HEK293 (cell line): ENCODE results near the gene DDX49.

Source experiments
- KLF1 ChIP-seq: fragments of 450-650 bp; formaldehyde crosslinking; IDR thresholded peaks from 2 replicates; pipeline ENCODE4 v1.5.1; 2016; ENCODE audit warnings: missing biosample characterization, missing genetic modification characterization
- MYNN ChIP-seq: fragments of 450-650 bp; formaldehyde crosslinking; IDR thresholded peaks from 2 replicates; pipeline ENCODE4 v1.5.1; 2016; ENCODE audit warnings: missing biosample characterization, missing genetic modification characterization, borderline replicate concordance
- TCF7L2 ChIP-seq: IDR thresholded peaks from 2 replicates; pipeline ENCODE4 v1.6.1; 2011; ENCODE audit warnings: low read depth, mild to moderate bottlenecking, inconsistent platforms, low read length, moderate library complexity, borderline replicate concordance
- ZBTB21 ChIP-seq: fragments of 450-650 bp; formaldehyde crosslinking; IDR thresholded peaks from 2 replicates; pipeline ENCODE4 v1.5.1; 2017; ENCODE audit warnings: missing biosample characterization, missing genetic modification characterization
- ZBTB7A ChIP-seq: fragments of 450-650 bp; formaldehyde crosslinking; IDR thresholded peaks from 2 replicates; pipeline ENCODE4 v1.5.1; 2016; ENCODE audit warnings: low read depth, missing biosample characterization, missing genetic modification characterization
- ZFP37 ChIP-seq: fragments of 450-650 bp; formaldehyde crosslinking; IDR thresholded peaks from 2 replicates; pipeline ENCODE4 v1.5.1; 2016; ENCODE audit warnings: missing biosample characterization, missing genetic modification characterization
- ZNF2 ChIP-seq: fragments of 450-650 bp; formaldehyde crosslinking; IDR thresholded peaks from 2 replicates; pipeline ENCODE4 v1.5.1; 2016; ENCODE audit warnings: missing biosample characterization, missing genetic modification characterization
- ZNF274 ChIP-seq, 2 experiments: fragments of 200-500 bp in 1 of 2; fragments of 450-650 bp in 1 of 2; sonication (Bioruptor generic) in 1 of 2; formaldehyde crosslinking in 1 of 2; IDR thresholded peaks; 2 replicates each; pipeline versions ENCODE4 v1.5.1 to v1.6.1; 2014 to 2016; ENCODE audit warnings: borderline replicate concordance in 1 of 2, inconsistent platforms in 1 of 2, low read length in 1 of 2, missing biosample characterization in 1 of 2, missing genetic modification characterization in 1 of 2
- ZNF624 ChIP-seq: fragments of 450-650 bp; formaldehyde crosslinking; IDR thresholded peaks from 2 replicates; pipeline ENCODE4 v1.5.1; 2017; ENCODE audit warnings: missing biosample characterization, missing genetic modification characterization
- ZNF791 ChIP-seq: fragments of 450-650 bp; formaldehyde crosslinking; IDR thresholded peaks from 2 replicates; pipeline ENCODE4 v1.5.1; 2016; ENCODE audit warnings: missing biosample characterization, missing genetic modification characterization
- TF ChIP-seq, protein P1 (sequence below): fragments of 450-650 bp; formaldehyde crosslinking; IDR thresholded peaks from 2 replicates; pipeline ENCODE4 v1.5.1; 2016; ENCODE audit warnings: missing biosample characterization, missing genetic modification characterization
- TF ChIP-seq, protein P2 (sequence below): fragments of 450-650 bp; formaldehyde crosslinking; IDR thresholded peaks from 2 replicates; pipeline ENCODE4 v1.5.1; 2016; ENCODE audit warnings: missing biosample characterization, missing genetic modification characterization
- TF ChIP-seq, protein P3 (sequence below): fragments of 450-650 bp; formaldehyde crosslinking; IDR thresholded peaks from 2 replicates; pipeline ENCODE4 v1.5.1; 2016; ENCODE audit warnings: missing biosample characterization, missing genetic modification characterization

DNA sequence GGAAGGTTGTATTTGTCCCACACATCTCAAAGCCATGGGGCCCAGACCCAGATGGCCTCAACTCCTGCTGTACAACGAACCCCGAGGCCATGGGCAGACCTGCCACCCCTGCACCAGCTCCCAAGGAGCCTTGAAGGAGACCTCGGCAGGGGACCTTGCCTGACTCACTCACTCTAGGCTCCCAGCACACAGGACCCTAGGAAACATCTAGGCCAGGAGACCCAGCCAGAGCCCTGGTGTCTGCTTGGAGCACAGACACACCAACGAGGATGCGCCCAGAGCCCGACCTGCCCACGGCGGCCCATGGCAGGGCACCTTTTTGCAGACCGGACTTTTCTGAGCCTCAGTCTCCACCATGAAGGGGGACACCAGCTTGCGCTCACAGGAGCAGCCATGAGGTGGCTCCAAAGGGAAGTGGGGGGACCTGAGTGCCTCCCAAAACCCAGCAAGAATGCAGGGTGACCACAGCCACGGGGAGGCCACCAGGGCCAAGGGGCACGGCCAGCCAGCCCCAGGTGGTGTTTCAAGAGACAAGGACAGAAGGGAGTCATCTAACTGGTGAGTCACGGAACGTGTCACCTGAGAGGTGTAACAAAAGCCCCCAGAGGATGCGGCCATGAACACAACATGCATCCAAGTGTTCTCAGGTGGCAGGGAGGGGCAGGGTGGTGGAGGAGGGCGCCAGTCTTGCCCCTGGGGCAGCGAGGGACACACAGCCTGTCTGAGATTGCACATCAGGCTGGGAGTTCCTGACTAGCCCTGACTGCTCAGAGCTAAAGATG lies 18.6 kb upstream of the DDX49 start:
- TF ChIP-seq, protein P1, sequence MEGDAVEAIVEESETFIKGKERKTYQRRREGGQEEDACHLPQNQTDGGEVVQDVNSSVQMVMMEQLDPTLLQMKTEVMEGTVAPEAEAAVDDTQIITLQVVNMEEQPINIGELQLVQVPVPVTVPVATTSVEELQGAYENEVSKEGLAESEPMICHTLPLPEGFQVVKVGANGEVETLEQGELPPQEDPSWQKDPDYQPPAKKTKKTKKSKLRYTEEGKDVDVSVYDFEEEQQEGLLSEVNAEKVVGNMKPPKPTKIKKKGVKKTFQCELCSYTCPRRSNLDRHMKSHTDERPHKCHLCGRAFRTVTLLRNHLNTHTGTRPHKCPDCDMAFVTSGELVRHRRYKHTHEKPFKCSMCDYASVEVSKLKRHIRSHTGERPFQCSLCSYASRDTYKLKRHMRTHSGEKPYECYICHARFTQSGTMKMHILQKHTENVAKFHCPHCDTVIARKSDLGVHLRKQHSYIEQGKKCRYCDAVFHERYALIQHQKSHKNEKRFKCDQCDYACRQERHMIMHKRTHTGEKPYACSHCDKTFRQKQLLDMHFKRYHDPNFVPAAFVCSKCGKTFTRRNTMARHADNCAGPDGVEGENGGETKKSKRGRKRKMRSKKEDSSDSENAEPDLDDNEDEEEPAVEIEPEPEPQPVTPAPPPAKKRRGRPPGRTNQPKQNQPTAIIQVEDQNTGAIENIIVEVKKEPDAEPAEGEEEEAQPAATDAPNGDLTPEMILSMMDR (tag by site-specific recombination): no peak
- TF ChIP-seq ZNF791 (tag by site-specific recombination) (no peak), TCF7L2 (no peak), ZNF624 (tag by site-specific recombination) (no peak), ZNF274 (IDR thresholded peaks at IDR 0.05; ENCODE audit: low read length) (no peak), ZNF274 (tag by site-specific recombination; IDR thresholded peaks at IDR 0.05; ENCODE audit: borderline replicate concordance) (no peak), ZBTB7A (tag by site-specific recombination) (no peak), KLF1 (tag by site-specific recombination) (no peak), MYNN (no peak), ZNF2 (tag by site-specific recombination) (no peak), ZFP37 (no peak), ZBTB21 (no peak)
- TF ChIP-seq, protein P2, sequence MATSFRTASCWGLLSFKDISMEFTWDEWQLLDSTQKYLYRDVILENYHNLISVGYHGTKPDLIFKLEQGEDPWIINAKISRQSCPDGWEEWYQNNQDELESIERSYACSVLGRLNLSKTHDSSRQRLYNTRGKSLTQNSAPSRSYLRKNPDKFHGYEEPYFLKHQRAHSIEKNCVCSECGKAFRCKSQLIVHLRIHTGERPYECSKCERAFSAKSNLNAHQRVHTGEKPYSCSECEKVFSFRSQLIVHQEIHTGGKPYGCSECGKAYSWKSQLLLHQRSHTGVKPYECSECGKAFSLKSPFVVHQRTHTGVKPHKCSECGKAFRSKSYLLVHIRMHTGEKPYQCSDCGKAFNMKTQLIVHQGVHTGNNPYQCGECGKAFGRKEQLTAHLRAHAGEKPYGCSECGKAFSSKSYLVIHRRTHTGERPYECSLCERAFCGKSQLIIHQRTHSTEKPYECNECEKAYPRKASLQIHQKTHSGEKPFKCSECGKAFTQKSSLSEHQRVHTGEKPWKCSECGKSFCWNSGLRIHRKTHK: no peak
- TF ChIP-seq, protein P3, sequence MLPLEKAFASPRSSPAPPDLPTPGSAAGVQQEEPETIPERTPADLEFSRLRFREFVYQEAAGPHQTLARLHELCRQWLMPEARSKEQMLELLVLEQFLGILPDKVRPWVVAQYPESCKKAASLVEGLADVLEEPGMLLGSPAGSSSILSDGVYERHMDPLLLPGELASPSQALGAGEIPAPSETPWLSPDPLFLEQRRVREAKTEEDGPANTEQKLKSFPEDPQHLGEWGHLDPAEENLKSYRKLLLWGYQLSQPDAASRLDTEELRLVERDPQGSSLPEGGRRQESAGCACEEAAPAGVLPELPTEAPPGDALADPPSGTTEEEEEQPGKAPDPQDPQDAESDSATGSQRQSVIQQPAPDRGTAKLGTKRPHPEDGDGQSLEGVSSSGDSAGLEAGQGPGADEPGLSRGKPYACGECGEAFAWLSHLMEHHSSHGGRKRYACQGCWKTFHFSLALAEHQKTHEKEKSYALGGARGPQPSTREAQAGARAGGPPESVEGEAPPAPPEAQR (tag by site-specific recombination): no peak
